Testis (tissue), 3 donors: Measurements from ENCODE around the gene ESF1. TPM values are rescaled to one million over a fixed set of nuclear protein-coding genes. Genes with fewer than 3 reads are reported as not detected.

Experiments
- DNase-seq: peaks from one replicate; pipeline ENCODE4 v3.0.0-alpha.2; 2019
- H3K27ac ChIP-seq, 2 donors: fragments of 200-600 bp; sonication (generic); one replicate each; pipeline ENCODE4 v1.5.1; 2019
- H3K27me3 ChIP-seq: fragments of 200-600 bp; sonication (generic); one replicate; pipeline ENCODE4 v1.5.1; 2019
- H3K36me3 ChIP-seq: fragments of 200-600 bp; sonication (generic); one replicate; pipeline ENCODE4 v1.5.1; 2017; ENCODE audit warnings: low read depth; ENCODE audit errors: missing control alignments
- H3K4me1 ChIP-seq: fragments of 200-600 bp; sonication (generic); one replicate; pipeline ENCODE4 v1.5.1; 2019
- H3K4me3 ChIP-seq, 2 donors: fragments of 200-600 bp; sonication (generic); one replicate each; pipeline ENCODE4 v1.5.1; 2017 to 2019
- H3K9me3 ChIP-seq: fragments of 200-600 bp; sonication (generic); one replicate; pipeline ENCODE4 v1.5.1; 2017
- POLR2A ChIP-seq: fragments of 450-650 bp; IDR thresholded peaks from one replicate; pipeline ENCODE4 v1.6.1; 2017; ENCODE audit warnings: antibody characterized with exemption, mild to moderate bottlenecking, moderate library complexity
- whole genome bisulfite sequencing, 2 donors: methylation state at CpG; one replicate each; pipeline ENCODE4 v1.1.5; 2018; 5-methylcytosine and 5-hydroxymethylcytosine counted together
- intact Hi-C: fragments of 100-400 bp; cut with DNase I; formaldehyde crosslinking; loops from one replicate; pipeline ENCODE4 v1.15.1; 2023; ENCODE audit warnings: low total_unique reads
- polyA plus RNA-seq: library from polyadenylated mRNA; stranded (reverse); fragments of 350-450 nt; fragmentation: Illumina TruSeq; extraction: RNeasy Lipid Tissue Mini Kit (QIAGEN cat#74804); gene quantifications from one replicate; pipeline ENCODE4 v1.2.3, GENCODE V29; 2014; ENCODE audit warnings: low read depth, low replicate concordance; ENCODE audit not compliant: insufficient read depth
- total RNA-seq, 2 donors: library from RNA; depleted of rRNA; stranded (reverse); fragments of >200 nt; gene quantifications; one replicate each; pipeline ENCODE4 v1.2.3, GENCODE V29; 2016
- TF ChIP-seq, protein P1 (sequence below), 3 experiments: fragments of 450-650 bp in 2 of 3; fragments of 200-600 bp in 1 of 3; sonication (generic) in 1 of 3; IDR thresholded peaks; one replicate each; pipeline ENCODE4 v1.5.1; 2016 to 2019; ENCODE audit warnings: antibody characterized with exemption in 3 of 3, mild to moderate bottlenecking in 2 of 3, moderate library complexity in 1 of 3

ESF1 gene
- total and polyA plus RNA-seq, 3 donors from 2014 or later: 4.5 to 21.7 (median 20.2) TPM

DNA sequence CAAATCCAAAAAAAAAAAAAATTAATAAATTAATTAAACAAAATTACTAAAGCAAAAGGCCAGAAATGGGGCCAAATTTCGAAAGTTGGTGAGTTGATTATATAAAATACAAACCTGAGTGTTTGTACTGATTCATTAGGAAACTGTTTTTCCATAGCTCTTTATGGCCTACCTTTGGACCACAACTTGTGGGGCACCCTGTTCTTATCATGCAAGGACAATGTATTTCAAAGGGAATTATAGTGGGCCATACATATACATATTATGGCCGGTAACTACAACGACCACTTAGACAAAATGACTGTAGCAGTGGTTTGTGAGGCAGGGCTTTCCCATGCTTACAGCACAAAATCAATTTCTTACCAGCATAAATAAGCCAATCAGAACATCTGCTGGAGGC is 69.5 kb downstream of the ESF1 start:
- TF ChIP-seq POLR2A: no peak
- TF ChIP-seq, protein P1, sequence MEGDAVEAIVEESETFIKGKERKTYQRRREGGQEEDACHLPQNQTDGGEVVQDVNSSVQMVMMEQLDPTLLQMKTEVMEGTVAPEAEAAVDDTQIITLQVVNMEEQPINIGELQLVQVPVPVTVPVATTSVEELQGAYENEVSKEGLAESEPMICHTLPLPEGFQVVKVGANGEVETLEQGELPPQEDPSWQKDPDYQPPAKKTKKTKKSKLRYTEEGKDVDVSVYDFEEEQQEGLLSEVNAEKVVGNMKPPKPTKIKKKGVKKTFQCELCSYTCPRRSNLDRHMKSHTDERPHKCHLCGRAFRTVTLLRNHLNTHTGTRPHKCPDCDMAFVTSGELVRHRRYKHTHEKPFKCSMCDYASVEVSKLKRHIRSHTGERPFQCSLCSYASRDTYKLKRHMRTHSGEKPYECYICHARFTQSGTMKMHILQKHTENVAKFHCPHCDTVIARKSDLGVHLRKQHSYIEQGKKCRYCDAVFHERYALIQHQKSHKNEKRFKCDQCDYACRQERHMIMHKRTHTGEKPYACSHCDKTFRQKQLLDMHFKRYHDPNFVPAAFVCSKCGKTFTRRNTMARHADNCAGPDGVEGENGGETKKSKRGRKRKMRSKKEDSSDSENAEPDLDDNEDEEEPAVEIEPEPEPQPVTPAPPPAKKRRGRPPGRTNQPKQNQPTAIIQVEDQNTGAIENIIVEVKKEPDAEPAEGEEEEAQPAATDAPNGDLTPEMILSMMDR (IDR thresholded peaks at IDR 0.05): no peak
- Histone ChIP-seq H3K36me3 (no peaks in the 10 kb centered on the region), H3K4me3 (no peak overlapping the region), H3K9me3 (no peaks in the 10 kb centered on the region), H3K27me3 (no peaks in the 10 kb centered on the region), H3K4me1 (no peaks in the 10 kb centered on the region), H3K27ac (no peak overlapping the region)
- no peak for DNase-seq
- 93 to 94% methylated on average over 3 of the region's 3 CpGs for WGBS, 2 donors
- intact Hi-C loops: no loop called here

DNA sequence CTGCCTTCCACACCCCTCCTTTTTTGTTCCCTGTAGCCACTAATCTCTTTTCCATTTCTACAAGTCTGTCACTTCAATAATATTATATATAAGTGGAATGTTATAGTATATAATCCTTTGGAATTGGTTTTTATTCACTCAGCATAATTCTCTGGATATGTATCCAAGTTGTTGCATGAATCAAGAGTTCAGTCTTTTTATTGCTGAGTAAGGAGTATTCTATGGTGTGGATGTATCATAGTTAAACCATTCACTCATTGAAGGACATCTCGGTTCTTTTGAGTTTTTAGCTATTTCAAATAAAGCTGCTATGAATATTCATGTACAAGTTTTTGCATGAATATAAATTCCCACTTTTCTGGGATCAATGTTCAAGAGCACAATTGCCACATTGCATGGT is 76.5 kb downstream of the ESF1 start:
- 77 to 82% methylated on average over 1 of the region's 1 CpG for WGBS, 2 donors
- no peaks in the 10 kb centered on the region for H3K9me3 ChIP-seq
- no peak for DNase-seq
- no peaks in the 10 kb centered on the region for H3K4me1 ChIP-seq
- H3K27ac ChIP-seq: no peak overlapping the region
- H3K27me3 ChIP-seq: no peaks in the 10 kb centered on the region
- H3K4me3 ChIP-seq: no peak overlapping the region
- TF ChIP-seq, protein P1 (IDR thresholded peaks at IDR 0.05): no peak
- TF ChIP-seq POLR2A: no peak
- intact Hi-C loops: no loop called here
- H3K36me3 ChIP-seq: no peaks in the 10 kb centered on the region

DNA sequence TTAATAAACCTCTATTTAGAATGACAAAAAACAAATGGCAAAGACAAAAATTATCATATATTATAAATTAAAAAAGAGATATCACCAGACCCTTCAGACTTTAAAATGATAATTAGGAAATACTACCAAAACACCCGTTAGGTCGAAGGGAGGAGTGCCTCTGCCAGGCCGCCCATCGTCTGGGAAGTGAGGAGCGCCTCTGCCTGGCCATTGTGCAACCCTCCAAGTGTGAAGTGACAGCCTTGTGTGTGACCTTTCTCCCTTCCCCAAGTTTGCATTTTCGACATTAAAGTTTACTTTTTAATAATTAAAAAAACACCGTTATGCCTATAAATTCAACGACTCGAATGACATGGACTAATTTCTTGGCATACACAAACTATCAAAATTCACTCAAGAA is 81.5 kb downstream of the ESF1 start:
- intact Hi-C loops: no loop called here
- no peak overlapping the region for H3K4me3 ChIP-seq
- no peak for DNase-seq
- no peak for TF ChIP-seq POLR2A
- TF ChIP-seq, protein P1 (IDR thresholded peaks at IDR 0.05): no peak
- WGBS, 2 donors: 76 to 80% methylated on average over 9 of the region's 9 CpGs
- no peak overlapping the region for H3K27ac ChIP-seq
- H3K36me3 ChIP-seq: no peaks in the 10 kb centered on the region
- H3K4me1 ChIP-seq: no peaks in the 10 kb centered on the region
- no peaks in the 10 kb centered on the region for H3K9me3 ChIP-seq
- no peaks in the 10 kb centered on the region for H3K27me3 ChIP-seq

DNA sequence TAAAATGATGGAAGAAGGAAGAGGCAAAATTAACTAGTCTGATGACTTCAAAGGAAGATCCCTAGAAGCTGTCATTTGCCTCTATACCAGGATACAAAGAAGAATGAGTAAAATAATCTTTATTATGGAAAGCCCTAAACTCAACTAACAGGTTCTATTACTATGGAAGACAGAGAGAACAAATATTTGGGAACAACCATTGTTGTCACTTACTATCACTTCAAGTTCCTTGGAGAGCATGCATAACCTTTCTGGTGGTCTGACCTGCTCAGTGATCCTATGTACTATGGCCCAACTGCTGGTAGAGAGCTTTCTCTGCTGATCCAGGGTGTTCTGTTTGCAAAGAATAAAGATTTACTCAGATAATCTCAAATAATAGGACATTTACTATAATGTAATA is 83.2 kb downstream of the ESF1 start:
- Histone ChIP-seq H3K27me3 (no peaks in the 10 kb centered on the region), H3K36me3 (no peaks in the 10 kb centered on the region), H3K4me3 (no peak overlapping the region), H3K9me3 (no peaks in the 10 kb centered on the region), H3K4me1 (no peaks in the 10 kb centered on the region), H3K27ac (no peak overlapping the region)
- intact Hi-C loops: no loop called here
- TF ChIP-seq POLR2A: no peak
- TF ChIP-seq, protein P1 (IDR thresholded peaks at IDR 0.05): no peak
- no peak for DNase-seq

DNA sequence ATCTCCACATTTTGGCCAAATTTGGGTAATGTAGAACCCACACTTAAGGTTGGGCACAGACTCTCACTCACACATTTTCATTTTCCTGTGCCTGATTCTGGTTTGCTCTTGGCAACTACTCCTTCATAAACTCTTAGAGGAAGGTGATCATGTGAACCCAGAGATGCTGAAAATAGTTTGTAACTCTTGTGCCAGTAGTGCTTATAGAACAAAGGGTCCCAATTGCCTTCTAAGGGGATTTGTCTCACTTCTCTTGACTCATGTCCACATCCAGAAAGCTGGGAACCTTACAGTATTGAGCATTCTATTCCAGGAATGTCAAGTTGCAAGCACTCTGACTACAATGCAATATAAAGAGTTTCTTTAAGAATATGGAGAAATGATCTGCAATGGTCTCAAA is 84.0 kb downstream of the ESF1 start:
- H3K27me3 ChIP-seq: no peaks in the 10 kb centered on the region
- H3K36me3 ChIP-seq: no peaks in the 10 kb centered on the region
- H3K4me3 ChIP-seq: no peak overlapping the region
- no peak for TF ChIP-seq POLR2A
- TF ChIP-seq, protein P1 (IDR thresholded peaks at IDR 0.05): no peak
- no peak for DNase-seq
- no peaks in the 10 kb centered on the region for H3K9me3 ChIP-seq
- H3K4me1 ChIP-seq: no peaks in the 10 kb centered on the region
- intact Hi-C loops: no loop called here
- no peak overlapping the region for H3K27ac ChIP-seq
